Measurements from ENCODE around the gene SNX2.

DNA sequence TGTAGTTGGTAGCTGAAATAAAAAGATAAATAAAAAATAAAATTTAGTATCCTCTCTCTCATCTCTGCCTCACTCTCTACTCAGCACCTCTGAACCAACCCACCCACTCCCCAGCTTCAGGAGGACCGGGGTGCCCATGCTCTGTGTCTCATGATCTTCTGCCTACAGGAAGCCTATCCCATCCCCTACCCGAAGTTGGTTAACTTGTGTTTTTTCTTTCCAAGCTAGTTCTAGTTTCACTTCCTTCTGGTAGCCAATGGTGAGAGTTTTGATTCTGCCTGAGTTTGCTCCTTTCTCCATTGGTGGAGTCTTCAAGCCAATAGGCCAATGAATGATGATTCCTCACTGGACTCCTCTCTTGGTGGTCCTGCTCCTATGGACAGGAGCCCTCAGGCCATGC is 102.6 kb downstream of the SNX2 start:
- TF ChIP-seq CTCF (IDR thresholded peaks at IDR 0.05) (no peak), POLR2A (IDR thresholded peaks at IDR 0.05) (no peak)
